MM.1S (cell line): Measurements from ENCODE around the gene MANBA.

Experiments
- DNase-seq: peaks from one replicate; pipeline ENCODE4 v3.0.0-alpha.2; 2015
- H2AFZ ChIP-seq: fragments of 300-600 bp; sonication (generic); 2 replicates; pipeline ENCODE4 v1.6.0; 2016; ENCODE audit warnings: antibody characterized with exemption, low read length
- H3F3A ChIP-seq: fragments of 300-600 bp; sonication (generic); 2 replicates; pipeline ENCODE4 v1.6.1; 2016; ENCODE audit warnings: mild to moderate bottlenecking, antibody characterized with exemption, low read length, moderate library complexity, mixed read lengths; ENCODE audit not compliant: insufficient read depth
- H3K27ac ChIP-seq: fragments of 300-600 bp; sonication (generic); 2 replicates; pipeline ENCODE4 v1.5.1; 2016; ENCODE audit warnings: mild to moderate bottlenecking, low read length
- H3K27me3 ChIP-seq: fragments of 300-600 bp; sonication (generic); replicated peaks from 2 replicates; pipeline ENCODE4 v1.6.0; 2016; ENCODE audit warnings: low read length; ENCODE audit not compliant: insufficient read depth
- H3K36me3 ChIP-seq: fragments of 300-600 bp; sonication (generic); replicated peaks from 2 replicates; pipeline ENCODE4 v1.6.1; 2016; ENCODE audit warnings: mild to moderate bottlenecking, low read length, mixed read lengths; ENCODE audit not compliant: insufficient read depth
- H3K4me1 ChIP-seq: fragments of 300-600 bp; sonication (generic); 2 replicates; pipeline ENCODE4 v1.6.1; 2016; ENCODE audit warnings: low read length, mixed read lengths
- H3K4me2 ChIP-seq: fragments of 300-600 bp; sonication (generic); 2 replicates; pipeline ENCODE4 v1.6.0; 2016; ENCODE audit warnings: low read depth, low read length
- H3K4me3 ChIP-seq: fragments of 300-600 bp; sonication (generic); 2 replicates; pipeline ENCODE4 v1.5.1; 2016; ENCODE audit warnings: low read length, mixed read lengths
- H3K79me2 ChIP-seq: fragments of 300-600 bp; sonication (generic); 2 replicates; pipeline ENCODE4 v1.6.1; 2016; ENCODE audit warnings: mixed run types, low read length, mixed read lengths
- H3K9ac ChIP-seq: fragments of 300-600 bp; sonication (generic); 2 replicates; pipeline ENCODE4 v1.6.1; 2016; ENCODE audit warnings: low read length, mixed read lengths
- H3K9me2 ChIP-seq: fragments of 300-600 bp; sonication (generic); replicated peaks from 2 replicates; pipeline ENCODE4 v1.6.1; 2016; ENCODE audit warnings: mild to moderate bottlenecking, low read length, mixed read lengths; ENCODE audit not compliant: insufficient read depth
- H3K9me3 ChIP-seq: fragments of 300-600 bp; sonication (generic); replicated peaks from 2 replicates; pipeline ENCODE4 v1.6.1; 2016; ENCODE audit warnings: mild to moderate bottlenecking, low read length, mixed read lengths; ENCODE audit not compliant: insufficient read depth
- H4K20me1 ChIP-seq: fragments of 300-600 bp; sonication (generic); 2 replicates; pipeline ENCODE4 v1.6.1; 2016; ENCODE audit warnings: mild to moderate bottlenecking, low read length, moderate library complexity, mixed read lengths; ENCODE audit not compliant: insufficient read depth
- CTCF ChIP-seq: fragments of 300-600 bp; sonication (generic); IDR thresholded peaks from 2 replicates; pipeline ENCODE4 v1.5.1; 2016; ENCODE audit warnings: antibody characterized with exemption, low read length, mixed read lengths
- EZH2 ChIP-seq: fragments of 300-600 bp; sonication (generic); optimal IDR thresholded peaks from 2 replicates; pipeline ENCODE3; 2017; ENCODE audit warnings: low read depth, mild to moderate bottlenecking, antibody characterized with exemption, low read length, mixed read lengths
- EZH2phosphoT487 ChIP-seq: fragments of 300-600 bp; sonication (generic); IDR thresholded peaks from 2 replicates; pipeline ENCODE4 v1.6.1; 2018; ENCODE audit warnings: antibody characterized with exemption, low read length

Gene MANBA

GRCh38 chr4:102599886-102600285 is 160.9 kb downstream of the MANBA start:
- Histone ChIP-seq H3K9ac (no peak overlapping the region), H3F3A (no peaks in the 10 kb centered on the region), H3K79me2 (no peaks in the 10 kb centered on the region), H3K4me3 (no peak overlapping the region), H4K20me1 (no peaks in the 10 kb centered on the region), H3K36me3 (peaks cover 17% of the 10 kb centered on the region), H3K9me2 (no peaks in the 10 kb centered on the region), H3K4me2 (no peak overlapping the region), H3K27me3 (no peaks in the 10 kb centered on the region), H2AFZ (no peak overlapping the region), H3K9me3 (no peaks in the 10 kb centered on the region), H3K27ac (no peak overlapping the region), H3K4me1 (no peaks in the 10 kb centered on the region)
- no peak for TF ChIP-seq EZH2phosphoT487
- TF ChIP-seq EZH2, result no peak
- no peak for TF ChIP-seq CTCF
- DNase-seq, result no peak

- Histone ChIP-seq H3F3A (no peaks in the 10 kb centered on the region), H3K36me3 (peaks cover 17% of the 10 kb centered on the region), H3K79me2 (no peaks in the 10 kb centered on the region), H2AFZ (no peak overlapping the region), H3K4me1 (no peaks in the 10 kb centered on the region), H4K20me1 (no peaks in the 10 kb centered on the region), H3K9ac (no peak overlapping the region), H3K9me3 (no peaks in the 10 kb centered on the region), H3K4me3 (no peak overlapping the region), H3K9me2 (no peaks in the 10 kb centered on the region), H3K4me2 (no peak overlapping the region), H3K27ac (no peak overlapping the region), H3K27me3 (no peaks in the 10 kb centered on the region)
- DNase-seq, result no peak
- TF ChIP-seq CTCF (no peak), EZH2 (no peak), EZH2phosphoT487 (no peak)
Measured at GRCh38 chr4:102599455-102599854, 161.3 kb downstream of the MANBA start.

- Histone ChIP-seq H3K4me2 (no peak overlapping the region), H3K27me3 (no peaks in the 10 kb centered on the region), H3K27ac (no peak overlapping the region), H3K4me1 (no peaks in the 10 kb centered on the region), H3K79me2 (no peaks in the 10 kb centered on the region), H3K9me2 (no peaks in the 10 kb centered on the region), H4K20me1 (no peaks in the 10 kb centered on the region), H3F3A (no peaks in the 10 kb centered on the region), H3K4me3 (no peak overlapping the region), H3K36me3 (peaks cover 17% of the 10 kb centered on the region), H2AFZ (no peak overlapping the region), H3K9ac (no peak overlapping the region), H3K9me3 (no peaks in the 10 kb centered on the region)
- DNase-seq, result no peak
- TF ChIP-seq EZH2phosphoT487, result no peak
- no peak for TF ChIP-seq CTCF
- no peak for TF ChIP-seq EZH2
Measured at GRCh38 chr4:102598762-102599374, 161.9 kb downstream of the MANBA start.
